ENCODE data around the gene FBXO31. TPM values are rescaled to one million over a fixed set of nuclear protein-coding genes. Genes with fewer than 3 reads are reported as not detected.

The FBXO31 gene
- total and polyA plus RNA-seq, 2 of the 13 experiments (the other 11 are each of a cell fraction or from before 2014, with no cell fraction given): 92.4 to 101 TPM

GRCh38 chr16:87420026-87421002 is 36.7 kb upstream of the FBXO31 start:
- DNase-seq (ENCODE audit: low spot score) (no peak), FAIRE-seq (no peak), ATAC-seq (peak; percentile 49)
- no peak overlapping the region for H3K27ac ChIP-seq (ENCODE audit: extremely low read length, insufficient read depth, low read length)
- no peaks in the 10 kb centered on the region for H3K4me1 ChIP-seq (ENCODE audit: insufficient read depth, low read length)
- no peaks in the 10 kb centered on the region; the same call in none of the 2 replicates for H4K20me1 ChIP-seq (ENCODE audit: insufficient read depth, low read length)
- POLR2A ChIA-PET: interaction anchor here (1.1 kb wide), 1 partner anchor 103 kb away, joined by 3 read pairs; the partner anchor contains the start of gene C16orf95
- H3K79me2 ChIP-seq (ENCODE audit: insufficient read depth, low read length): no peaks in the 10 kb centered on the region
- no peak overlapping the region for H3K4me3 ChIP-seq (replicated peaks in 1 of 3; ENCODE audit: insufficient read depth in 1 of 3, low read depth in 2 of 3, low read length in 3 of 3)
- in situ Hi-C loops (cut with HindIII; ENCODE audit: extremely low pct_ligation_motif_present, low pct_unique_long_range_greater_than_20kb): no loop called here
- H3K9ac ChIP-seq (ENCODE audit: insufficient read depth, low read depth, low read length): no peak overlapping the region
- intact Hi-C loops (cut with micrococcal nuclease; ENCODE audit: unreplicated experiment): no loop called here
- 98% methylated on average over 25 of the region's 25 CpGs for WGBS (ENCODE audit: low lambda C conversion rate)
- H3K4me2 ChIP-seq (ENCODE audit: low read depth, low read length): no peak overlapping the region
- peaks cover 50 to 84% of the 10 kb centered on the region in 2 experiments for H3K36me3 ChIP-seq (replicated peaks in 1 of 2; ENCODE audit: control insufficient read depth in 1 of 2, insufficient read depth in 2 of 2, low read length in 2 of 2)
- no peak overlapping the region for H2AFZ ChIP-seq (ENCODE audit: low read length)
- H3K9me3 ChIP-seq (ENCODE audit: low read length): no peaks in the 10 kb centered on the region
- no TSS peak for BruUV-seq (replicated peaks)
- CTCF ChIA-PET (ENCODE audit: low intra/inter-chr PET ratio, low total read pairs): no interaction called here
- H3K27me3 ChIP-seq (ENCODE audit: control insufficient read depth in 1 of 2, insufficient read depth in 2 of 2, low read length in 2 of 2): no peaks in the 10 kb centered on the region
- peak; percentile 50 for TF ChIP-seq RBM22 (optimal IDR thresholded peaks at IDR 0.05; ENCODE audit: low read length)
- peak; percentile 50 for TF ChIP-seq CTCF (CRISPR knock-in tag; IDR thresholded peaks at IDR 0.05)
- TF ChIP-seq FIP1L1 (IDR thresholded peaks at IDR 0.05; ENCODE audit: borderline replicate concordance, insufficient read depth, low read depth, low read length): no peak
- TF ChIP-seq STAG1 (CRISPR knock-in tag; IDR thresholded peaks at IDR 0.05): peak; percentile 21; the same call in 1 of the 2 replicates
- TF ChIP-seq ZBTB4 (CRISPR knock-in tag; IDR thresholded peaks at IDR 0.05; ENCODE audit: borderline replicate concordance): 0 out of 2 replicates have a peak, but pooled peaks have one; percentile 32

Data from HepG2 (cell line).